Islet precursor cell (in vitro differentiated cells): ENCODE data around the gene CFAP251.
"Not testable (repeated sequence)": the region's sequence is repeated elsewhere in the genome, so short reads cannot be mapped to it uniquely, and the experiment has no call there.

Source experiments
- DNase-seq: peaks from one replicate; pipeline ENCODE4 v3.0.0-alpha.2; 2018

CFAP251 gene

GRCh38 chr12:121980892-121981272, 62.5 kb downstream of the CFAP251 start:
- DNase-seq = no peak

- no peak for DNase-seq
These were observed 63.1 kb downstream of the CFAP251 start for GRCh38 chr12:121981456-121981855.

- DNase-seq = no peak
These were observed 64.6 kb downstream of the CFAP251 start for GRCh38 chr12:121982950-121983349.

- DNase-seq = no peak
These were observed 65.3 kb downstream of the CFAP251 start for GRCh38 chr12:121983536-121984210.

GRCh38 chr12:121986489-121987245, 68.3 kb downstream of the CFAP251 start:
- DNase-seq = no peak

GRCh38 chr12:121988519-121988918, 70.1 kb downstream of the CFAP251 start:
- not testable (repeated sequence) for DNase-seq

- no peak for DNase-seq
These were observed 71.1 kb downstream of the CFAP251 start for GRCh38 chr12:121989276-121990113.

- DNase-seq = no peak
These were observed 71.8 kb downstream of the CFAP251 start for GRCh38 chr12:121990114-121990647.

- no peak for DNase-seq
These were observed 72.6 kb downstream of the CFAP251 start for GRCh38 chr12:121990692-121991603.

- no peak for DNase-seq
These were observed 73.9 kb downstream of the CFAP251 start for GRCh38 chr12:121992059-121992879.

GRCh38 chr12:121996050-121996944, 77.9 kb downstream of the CFAP251 start:
- DNase-seq = no peak

- no peak for DNase-seq
These were observed 78.7 kb downstream of the CFAP251 start for GRCh38 chr12:121996945-121997612.

GRCh38 chr12:122001466-122002209, 83.2 kb downstream of the CFAP251 start:
- DNase-seq = no peak

- no peak for DNase-seq
These were observed 85.5 kb downstream of the CFAP251 start for GRCh38 chr12:122003651-122004611.

GRCh38 chr12:122004633-122005071, 86.3 kb downstream of the CFAP251 start:
- DNase-seq = no peak

- DNase-seq = no peak
These were observed 86.9 kb downstream of the CFAP251 start for GRCh38 chr12:122005252-122005776.
